ENCODE results near the gene TIGD1.

Gene TIGD1

DNA sequence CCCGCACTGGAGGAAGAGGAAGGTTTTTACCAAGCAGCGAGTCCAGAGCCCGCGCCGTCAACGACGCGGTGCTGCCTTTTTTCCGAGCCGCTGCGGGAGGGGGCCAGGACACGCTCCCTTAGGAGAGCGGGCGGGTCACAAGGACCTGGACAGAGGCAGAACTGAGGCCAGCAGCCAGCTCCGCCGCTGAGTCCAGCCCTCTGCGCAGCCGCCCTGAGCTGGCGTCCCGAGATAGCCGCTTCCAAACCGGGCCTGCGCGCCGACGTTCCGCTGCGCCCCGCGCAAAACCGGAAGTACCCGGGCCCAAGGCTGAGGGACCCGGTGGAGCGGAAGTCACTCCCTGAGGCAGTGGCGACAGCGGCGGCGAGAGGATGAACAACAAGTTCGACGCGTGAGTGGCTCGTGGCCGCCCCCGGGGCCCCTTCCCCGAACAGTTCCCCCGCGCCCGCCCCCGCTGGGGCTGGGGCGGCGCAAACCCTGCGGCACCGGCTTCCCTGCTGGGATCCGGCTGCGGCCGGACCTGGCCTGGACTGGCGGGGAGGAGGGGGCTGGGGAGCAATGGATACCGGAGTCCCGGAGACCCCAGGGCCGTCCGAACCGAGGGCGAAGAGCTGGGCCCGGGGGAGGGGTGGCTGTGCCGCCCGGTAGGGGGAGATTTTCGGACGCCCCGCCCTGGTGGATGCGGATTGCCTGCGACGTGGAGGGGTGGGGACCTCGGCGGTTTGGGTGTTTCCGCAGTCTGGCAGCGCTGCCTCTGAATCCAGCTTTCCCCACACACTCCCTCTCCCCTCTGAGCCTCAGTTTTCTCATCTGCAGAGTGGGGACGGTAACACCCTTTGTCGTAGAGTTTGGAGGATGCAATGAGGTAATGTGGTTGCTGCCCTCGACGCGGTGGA is at the start of gene TIGD1, which contains the start of gene EIF4E2:
TSS of gene TIGD1 (minus strand) at position 204 of the 896 bp plus-strand sequence. CDS start 675 bp downstream, outside the sequence.
TSS of gene EIF4E2 (plus strand) at position 336 of the 896 bp plus-strand sequence. CDS start at position 372, 36 bp downstream.
- DNase-seq = peak; percentile 24 to 97 (median 92)

DNA sequence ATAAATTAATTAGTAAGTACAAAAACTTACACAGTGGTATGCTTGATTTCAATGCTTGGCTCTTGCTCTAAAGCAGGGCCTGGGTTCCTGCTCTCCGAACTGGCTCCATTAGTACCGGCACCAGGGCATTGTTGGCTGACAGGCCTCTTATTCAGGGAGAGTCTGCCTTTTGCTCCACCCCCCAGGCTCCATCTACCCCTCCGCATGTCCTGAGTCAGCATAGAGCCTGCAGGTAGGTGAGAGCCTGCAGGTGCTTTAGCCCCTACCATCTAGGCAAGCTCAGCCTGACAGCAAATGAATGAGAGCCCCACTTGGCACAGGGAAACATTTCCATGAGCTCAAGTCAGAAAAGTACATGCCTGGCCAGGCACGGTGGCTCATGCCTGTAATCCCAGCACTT is 47.9 kb upstream of the TIGD1 start:
- no peak for DNase-seq

DNA sequence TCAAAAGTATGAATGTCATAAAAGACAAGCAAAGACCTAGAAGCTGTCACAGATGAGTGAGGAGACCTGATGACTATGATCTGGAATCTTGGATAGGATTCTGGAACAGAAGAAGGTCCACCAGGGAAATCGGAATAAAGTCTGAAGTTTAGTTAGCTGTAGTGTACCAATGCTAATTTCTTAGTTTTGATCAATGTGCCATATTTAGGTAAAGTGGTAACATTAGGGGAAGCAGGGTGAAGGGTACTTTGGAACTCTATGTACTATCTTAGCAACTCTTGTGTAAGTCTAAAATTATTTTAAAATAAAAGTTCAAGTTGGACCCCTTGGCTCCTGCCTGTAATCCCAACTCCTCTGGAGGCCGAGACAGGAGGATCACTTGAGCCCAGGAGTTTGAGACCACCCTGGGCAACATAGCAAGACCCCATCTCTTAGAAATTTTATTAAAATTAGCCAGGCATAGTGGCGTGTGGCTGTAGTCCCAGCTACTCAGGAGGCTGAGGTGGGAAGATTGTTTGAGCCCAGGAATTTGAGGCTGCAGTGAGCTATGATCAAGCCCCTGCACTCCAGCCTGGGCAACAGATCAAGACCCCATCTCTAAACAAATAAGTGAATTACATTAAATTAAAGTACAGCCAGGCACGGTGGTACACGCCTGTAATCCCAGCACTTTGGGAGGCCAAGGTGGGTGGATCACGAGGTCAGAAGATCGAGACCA is 47.2 kb upstream of the TIGD1 start:
- DNase-seq = no peak

DNA sequence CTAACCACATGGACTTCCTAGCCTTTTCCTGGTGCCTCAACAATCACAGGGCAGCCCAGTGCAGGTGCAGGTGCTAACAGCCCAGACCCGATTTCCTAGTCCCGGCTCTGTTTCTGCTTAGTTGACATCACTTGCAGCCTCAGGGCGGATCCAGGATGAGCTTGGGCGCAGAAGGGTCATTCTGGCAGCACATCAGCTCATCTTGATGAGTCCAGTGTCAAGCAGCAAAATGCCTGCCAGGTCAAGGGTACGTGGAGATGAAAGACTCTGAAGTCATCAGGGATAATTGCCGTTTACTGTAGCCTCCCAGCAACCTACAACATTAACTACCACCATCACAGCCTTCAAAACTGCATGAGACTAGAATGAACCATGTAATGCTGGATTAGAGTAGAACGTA is 43.6 kb upstream of the TIGD1 start:
- DNase-seq = no peak

DNA sequence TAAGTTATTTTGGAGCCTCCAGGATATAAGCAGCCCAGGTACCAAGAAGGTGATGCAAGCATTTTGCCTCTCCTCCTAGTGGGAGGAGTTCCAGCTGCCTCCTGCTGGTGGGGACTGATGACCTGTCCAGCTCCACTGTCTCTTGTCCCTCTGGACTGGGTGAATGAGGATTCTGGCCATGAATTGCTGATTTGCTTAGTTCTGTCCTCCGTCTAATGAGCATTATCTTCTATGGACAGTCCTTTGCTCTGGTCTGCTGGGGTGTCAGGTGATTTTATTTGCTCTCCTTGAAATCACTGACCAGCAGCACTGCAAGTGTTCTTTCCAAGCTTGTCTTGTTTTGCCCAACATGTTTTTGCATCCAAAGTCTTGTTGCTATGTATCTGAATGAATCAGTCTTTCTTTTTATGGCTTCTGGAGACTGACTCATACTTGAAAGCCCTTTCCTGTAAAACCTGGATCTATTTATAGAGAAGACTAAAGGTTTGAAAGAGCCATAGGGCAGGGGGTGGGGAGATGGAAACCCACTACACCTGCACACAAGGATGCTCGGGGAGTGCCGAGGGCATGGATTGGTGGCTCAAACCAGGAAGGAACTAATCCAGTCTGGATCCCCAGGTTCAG is 42.5 kb upstream of the TIGD1 start:
- DNase-seq = peak in 4 of 56 donors; percentile 20 to 43 (median 22)

DNA sequence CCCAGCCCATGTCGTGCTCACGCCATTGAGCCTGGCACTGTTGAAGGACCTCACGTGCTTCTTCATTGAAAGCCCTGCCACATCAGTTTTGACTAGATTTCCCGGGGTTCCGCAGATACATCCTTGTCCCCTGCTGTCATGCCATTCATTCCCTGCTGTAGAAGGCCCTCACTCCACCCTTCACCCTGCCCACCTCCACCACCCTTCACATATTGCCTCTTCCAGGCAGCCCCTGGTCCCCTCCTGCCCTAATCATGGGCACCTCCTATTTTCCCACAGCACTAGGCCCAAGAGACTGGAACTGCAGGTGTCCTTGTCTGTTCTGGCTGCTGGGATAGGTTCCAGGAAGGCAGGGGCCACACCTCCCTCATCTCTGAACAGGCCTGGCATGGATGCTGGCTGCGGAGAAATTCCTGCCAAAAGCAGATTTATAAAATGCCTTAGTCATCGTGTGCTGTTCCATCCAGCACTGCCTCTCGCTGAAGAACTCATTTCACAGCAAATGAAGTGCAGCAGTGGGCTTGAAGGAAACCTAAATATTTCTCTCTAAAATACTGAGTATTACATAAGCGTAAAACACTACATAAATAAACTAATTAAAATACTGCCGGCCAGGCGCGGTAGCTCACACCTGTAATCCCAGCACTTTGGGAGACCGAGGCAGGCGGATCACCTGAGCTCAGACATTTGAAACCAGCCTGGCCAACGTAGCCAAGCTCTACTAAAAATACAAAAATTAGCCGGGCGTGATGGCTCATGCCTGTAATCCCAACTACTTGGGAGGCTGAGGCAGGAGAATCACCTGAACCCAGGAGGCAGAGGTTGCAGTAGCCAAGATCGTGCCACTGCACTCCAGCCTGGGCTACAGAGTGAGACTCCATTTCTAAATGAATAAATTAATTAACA is 38.6 kb upstream of the TIGD1 start:
- DNase-seq = peak in 7 of 56 donors; percentile 21 to 59 (median 24)

DNA sequence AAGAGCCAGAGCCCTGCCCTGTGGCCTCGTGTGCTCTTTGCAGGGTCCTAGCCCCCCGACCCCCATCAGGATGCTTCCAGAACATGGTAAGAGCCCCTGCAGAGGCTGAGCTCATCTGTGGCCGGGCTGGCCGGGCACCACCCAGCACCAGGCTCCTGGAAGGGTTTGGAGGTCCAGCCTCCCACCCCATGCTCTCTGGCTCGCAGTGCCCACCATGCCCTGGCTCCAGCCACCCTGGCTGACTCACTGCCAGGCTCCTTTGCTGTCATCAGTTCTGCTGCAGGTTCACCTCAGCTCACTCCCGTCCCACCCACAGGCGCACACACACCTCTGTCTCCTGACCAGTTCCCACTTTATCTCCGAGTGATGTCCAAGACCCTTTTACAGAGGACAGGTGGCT is 37.7 kb upstream of the TIGD1 start:
- DNase-seq = no peak

DNA sequence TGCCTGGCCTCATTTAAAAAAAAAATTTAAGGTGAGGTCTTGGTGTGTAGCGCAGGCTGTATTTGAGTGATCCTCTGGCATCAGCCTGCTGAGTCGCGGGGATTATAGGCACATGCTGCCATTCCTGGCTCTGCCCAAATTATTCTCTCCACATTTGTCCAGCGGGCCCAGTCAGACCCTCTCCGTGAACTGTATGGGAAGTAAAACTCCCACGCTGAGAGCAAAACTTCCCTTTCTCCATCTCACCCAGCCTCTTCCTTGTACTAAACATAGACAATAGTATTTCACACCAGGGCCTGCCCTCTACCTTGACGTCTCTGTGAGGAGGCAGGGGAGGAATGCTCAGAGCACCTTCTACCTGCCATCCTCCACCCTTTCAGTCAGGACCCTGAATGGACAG is 37.2 kb upstream of the TIGD1 start:
- DNase-seq = no peak

DNA sequence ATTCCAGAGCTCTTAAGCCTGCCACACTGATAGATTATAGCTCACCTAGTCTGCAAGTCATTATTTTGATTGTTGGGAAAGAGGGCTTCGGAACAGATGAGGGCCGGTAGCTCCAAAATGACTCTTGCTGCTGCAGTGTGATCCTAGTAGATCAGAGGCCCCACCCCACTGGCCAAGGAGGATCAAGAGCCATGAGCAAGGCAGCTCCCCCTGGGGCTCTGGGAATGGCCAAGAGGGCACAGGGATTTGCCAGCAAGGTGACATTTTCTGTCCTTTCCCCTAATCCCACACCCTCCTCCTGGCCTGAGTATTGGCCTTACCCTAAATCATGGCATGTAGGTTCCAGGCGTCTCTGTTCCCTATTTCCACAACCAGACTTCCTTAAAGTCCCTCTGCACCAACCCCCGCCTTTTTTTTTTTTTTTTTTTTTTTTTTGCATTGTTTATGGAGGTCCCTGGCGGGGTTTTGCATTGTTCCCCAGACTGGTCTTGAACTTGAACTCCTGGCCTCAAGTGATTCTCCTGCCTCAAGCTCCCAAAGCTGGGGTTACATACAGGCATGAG is 36.7 kb upstream of the TIGD1 start:
- no peak for DNase-seq

DNA sequence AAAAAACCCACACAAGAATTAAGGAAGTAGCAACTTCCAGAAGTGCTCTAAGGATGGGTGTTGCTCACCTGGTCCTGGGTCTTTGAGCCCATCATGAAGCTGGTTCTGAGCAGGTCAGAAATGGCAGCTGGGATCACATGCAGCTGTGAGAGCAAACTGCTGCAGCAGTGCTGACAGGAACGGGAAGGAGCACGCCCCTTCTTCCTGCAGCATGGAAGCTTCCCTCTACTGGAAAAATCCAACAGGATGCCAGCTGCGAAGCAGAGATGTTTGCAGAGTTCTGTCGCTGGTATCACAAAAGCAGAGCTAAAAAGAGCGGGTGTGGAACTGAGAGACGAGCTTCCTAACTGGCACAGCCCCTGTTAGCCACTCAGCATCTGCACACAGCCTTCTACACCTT is 33.9 kb upstream of the TIGD1 start:
- peak in 1 of 56 donors; percentile 4 for DNase-seq

DNA sequence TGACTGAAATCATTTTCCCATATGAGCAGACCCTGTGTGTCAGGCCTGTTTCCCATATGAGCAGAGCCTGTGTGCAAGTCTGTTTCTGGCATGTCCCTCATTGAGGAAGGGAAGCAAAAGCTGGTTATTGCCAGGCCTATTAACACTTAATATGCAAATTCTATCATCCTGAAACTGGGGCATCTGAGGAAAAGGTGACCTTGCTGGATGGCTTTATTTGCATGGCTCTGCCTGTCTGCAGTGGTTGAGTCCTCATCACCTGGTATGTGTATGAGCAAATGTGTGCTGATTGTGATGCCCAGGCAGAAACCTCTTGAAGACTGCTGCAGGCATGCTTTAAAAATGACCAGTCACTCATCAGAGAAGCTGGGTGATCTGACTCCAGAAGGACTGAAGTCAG is 31.4 kb upstream of the TIGD1 start:
- DNase-seq = no peak

DNA sequence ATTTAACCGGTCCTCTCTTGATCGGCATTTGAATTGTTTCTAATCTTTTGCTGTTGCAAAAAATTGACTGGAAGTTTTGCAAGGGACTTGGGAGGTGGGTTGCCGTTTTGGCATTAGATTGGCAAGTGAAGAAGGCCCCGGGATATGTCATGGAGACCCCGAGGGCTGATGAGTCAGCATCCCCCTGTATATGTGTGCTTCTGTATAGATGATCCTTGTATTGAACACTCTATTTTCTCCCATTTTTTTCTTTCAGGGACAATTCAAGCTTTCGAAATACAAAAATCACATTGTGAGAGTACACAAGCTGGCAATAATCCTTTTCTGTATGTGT is 30.3 kb upstream of the TIGD1 start:
- DNase-seq = no peak

DNA sequence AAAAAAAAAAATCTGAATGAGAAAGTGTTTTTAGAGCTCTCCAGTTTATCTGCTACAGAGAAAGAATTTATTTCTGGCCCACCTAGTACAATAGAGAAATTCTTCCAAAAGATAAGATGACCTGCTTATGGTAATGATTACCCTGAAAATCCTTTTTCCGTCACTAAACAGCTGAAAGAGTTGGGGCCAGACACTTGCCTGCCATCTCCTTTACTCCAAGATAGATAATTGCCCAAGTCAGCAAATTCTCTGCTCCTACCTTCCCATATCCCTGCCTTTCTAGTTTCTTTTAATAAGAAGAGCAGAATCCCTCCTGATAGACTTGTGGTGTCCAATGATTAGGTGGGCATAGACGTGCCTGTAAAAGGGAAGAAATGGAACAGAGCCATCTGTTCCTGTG is 28.3 kb upstream of the TIGD1 start:
- no peak for DNase-seq

DNA sequence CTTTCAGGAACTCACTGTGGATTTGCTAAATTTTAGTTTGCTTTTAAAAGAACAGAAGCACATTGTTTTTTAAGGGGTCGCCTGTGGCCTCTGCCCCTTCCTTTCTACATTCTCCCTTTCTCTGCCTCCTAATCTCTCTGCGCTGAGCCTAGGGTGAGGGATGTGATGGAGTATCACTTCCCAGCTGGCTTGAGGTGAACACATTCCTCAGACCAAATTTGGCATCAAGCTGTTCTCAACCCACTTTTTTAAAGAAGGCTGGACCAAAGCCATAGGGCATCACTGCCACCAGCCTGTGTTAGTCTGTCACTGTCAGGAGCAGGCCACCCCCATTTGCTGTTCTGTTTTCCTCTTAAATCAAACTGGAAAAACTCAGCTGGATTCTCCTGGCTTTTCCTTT is 27.5 kb upstream of the TIGD1 start:
- no peak for DNase-seq

DNA sequence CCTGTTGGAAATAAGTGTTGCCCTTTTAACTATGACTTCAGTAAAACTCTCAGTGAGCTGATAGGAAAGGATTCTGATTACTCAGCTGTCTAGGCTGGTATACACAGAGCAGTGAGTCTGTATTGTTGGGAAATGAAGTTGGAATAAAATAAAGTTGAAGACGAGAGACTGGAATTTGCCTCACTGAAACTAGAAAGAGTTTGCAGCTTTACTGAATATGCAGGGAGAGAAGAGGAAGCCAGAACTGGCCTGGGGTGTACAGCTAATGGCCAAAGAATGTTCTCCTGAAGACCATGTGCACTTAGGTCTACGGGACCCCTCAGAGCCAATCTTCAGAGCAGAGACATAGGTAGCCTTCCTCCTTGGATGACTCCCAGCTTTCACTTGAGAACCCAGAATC is 26.6 kb upstream of the TIGD1 start:
- no peak for DNase-seq

DNA sequence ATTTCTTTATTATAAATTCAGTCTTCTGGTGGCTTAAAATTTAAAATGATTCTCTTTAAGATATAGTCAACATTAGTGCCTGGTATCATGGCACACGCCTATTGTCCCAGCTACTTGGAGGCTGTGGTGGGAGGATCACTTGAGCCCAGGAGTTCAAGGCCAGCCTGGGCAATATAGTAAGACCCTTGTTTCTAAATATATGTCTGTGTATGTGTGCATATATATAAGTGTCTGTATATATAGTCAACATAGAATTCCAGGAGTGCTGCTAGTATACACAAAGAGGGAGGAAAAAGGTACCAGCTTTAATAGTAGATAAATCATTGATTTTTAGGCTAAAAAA is 25.0 kb upstream of the TIGD1 start:
- no peak for DNase-seq

DNA sequence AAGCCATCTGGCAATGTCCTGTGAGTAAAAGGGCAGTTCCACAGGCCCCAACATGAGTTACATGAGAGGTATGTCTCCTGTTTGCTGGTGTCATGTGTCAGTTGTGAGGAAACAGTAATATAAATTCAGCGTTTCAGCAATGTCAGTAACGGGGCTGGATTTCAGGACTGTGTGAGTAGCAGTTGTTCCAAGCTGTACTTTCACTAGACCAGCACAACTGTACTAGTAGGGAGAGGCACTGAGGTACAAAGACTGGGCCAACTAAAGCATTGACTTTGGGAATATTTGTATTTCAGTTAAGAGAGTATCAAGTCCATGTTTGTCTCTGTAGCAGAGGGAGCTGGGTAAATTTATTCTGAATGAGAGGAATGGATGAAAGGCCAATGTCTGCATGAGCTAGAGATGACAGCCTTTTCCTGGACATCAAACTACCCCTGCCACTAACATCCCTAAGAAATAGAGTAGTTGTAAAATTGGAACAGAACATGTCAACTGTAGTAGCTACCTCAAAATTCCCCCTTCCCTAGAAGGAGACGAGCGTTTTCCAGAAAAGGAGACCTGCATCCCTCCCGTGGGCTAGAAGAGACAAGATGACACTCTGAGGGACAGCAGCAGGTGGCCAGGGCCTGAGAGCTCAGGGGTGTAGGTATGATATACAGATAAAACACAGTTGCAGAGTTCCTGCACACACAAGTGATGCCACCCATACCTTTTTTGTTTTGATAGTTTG is 24.5 kb upstream of the TIGD1 start:
- DNase-seq = no peak

DNA sequence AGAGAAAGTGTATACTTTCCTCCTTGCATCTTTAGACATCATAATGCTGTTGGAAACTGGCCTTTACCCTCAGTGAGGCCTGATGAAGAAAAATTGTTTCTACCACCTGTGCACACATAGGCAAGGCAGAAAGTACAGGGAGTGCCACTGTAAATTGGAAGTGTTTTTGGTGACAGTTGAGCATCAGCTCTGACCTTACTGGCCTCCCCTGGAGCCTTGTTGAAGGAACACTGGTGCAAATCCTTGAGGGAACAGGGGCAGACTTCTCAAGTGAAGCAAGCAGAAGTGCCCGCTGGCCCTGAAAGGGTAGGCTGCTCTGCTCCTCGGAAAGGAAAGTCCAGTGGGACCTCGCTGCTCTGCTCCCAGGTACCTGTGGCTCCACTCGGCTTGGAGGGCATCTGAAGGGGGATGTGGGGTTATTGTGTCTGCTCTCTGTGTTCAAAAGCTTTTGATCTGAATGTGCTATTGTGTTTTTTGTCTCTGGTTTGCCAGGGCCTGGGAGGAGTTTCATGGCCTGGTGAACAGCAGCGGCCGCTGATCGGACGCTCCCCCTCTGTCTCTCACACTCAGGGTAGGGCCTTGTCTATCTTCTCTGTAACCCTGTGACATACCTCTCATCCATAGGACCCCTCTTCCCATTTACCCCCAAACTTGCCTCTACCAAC is 23.5 kb upstream of the TIGD1 start:
- peak in 10 of 56 donors; percentile 9 to 28 (median 14) for DNase-seq

DNA sequence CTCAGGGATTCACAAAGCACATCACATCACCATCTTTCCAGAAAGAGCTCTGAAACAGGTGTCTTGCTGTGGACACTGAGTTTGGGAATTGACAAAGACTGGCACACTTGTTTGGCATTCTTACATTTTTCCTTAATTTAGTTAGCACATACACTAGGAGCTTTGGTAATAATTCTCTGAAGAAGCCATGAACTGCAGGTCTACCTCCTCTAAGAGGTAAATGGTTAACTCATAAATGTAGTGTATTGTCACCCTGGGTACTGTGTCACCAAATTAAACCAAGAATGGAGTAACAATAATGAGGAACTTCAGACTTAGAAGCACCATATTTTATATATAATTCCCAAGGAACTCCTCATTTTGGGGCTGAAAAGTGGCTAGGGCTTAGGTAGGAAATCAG is 22.7 kb upstream of the TIGD1 start:
- DNase-seq = no peak

Data from nucleus accumbens (tissue), 56 donors.